Upper lobe of left lung (tissue), 6 donors: Measurements from ENCODE around the gene CCDC106. TPM values are rescaled to one million over a fixed set of nuclear protein-coding genes. Genes with fewer than 3 reads are reported as not detected.
A peak's percentile ranks its signal among the peaks of the same experiment; 100 is the strongest.

Experiments used
- ATAC-seq, 2 donors: fragments of 200-7000 bp; cut with Tn5 transposase; one replicate each; pipeline ENCODE4 v1.9.1; 2022; ENCODE audit warnings: mild to moderate bottlenecking in 2 of 2, moderate library complexity in 2 of 2; ENCODE audit not compliant: low FRiP score in 2 of 2
- DNase-seq, 2 donors: peaks; one replicate each; pipeline ENCODE4 v3.0.0-alpha.2; 2019 to 2020
- H3K27ac ChIP-seq, 4 donors: fragments of 200-600 bp; sonication (generic); one replicate each; pipeline ENCODE4 v1.5.1; 2016 to 2019
- H3K27me3 ChIP-seq, 4 donors: fragments of 200-600 bp; sonication (generic); one replicate each; pipeline ENCODE4 v1.5.1; 2017 to 2019
- H3K36me3 ChIP-seq, 4 donors: fragments of 200-600 bp; sonication (generic); one replicate each; pipeline ENCODE4 v1.5.1; 2016 to 2019
- H3K4me1 ChIP-seq, 4 donors: fragments of 200-600 bp; sonication (generic); one replicate each; pipeline ENCODE4 v1.5.1; 2018 to 2019
- H3K4me3 ChIP-seq, 4 donors: fragments of 200-600 bp; sonication (generic); one replicate each; pipeline ENCODE4 v1.5.1; 2017 to 2019; ENCODE audit warnings: mild to moderate bottlenecking in 2 of 4, moderate library complexity in 1 of 4
- H3K9me3 ChIP-seq, 4 donors: fragments of 200-600 bp; sonication (generic); one replicate each; pipeline ENCODE4 v1.5.1; 2018 to 2019
- EP300 ChIP-seq, 4 donors: sonication (generic); formaldehyde crosslinking; IDR thresholded peaks; one replicate each; pipeline ENCODE4 v1.5.1; 2017; ENCODE audit warnings: antibody characterized with exemption in 4 of 4, control low read depth in 2 of 4
- POLR2A ChIP-seq, 4 donors: fragments of 450-650 bp; IDR thresholded peaks; one replicate each; pipeline ENCODE4 v1.5.1; 2016 to 2017; ENCODE audit warnings: antibody characterized with exemption in 4 of 4, mild to moderate bottlenecking in 2 of 4
- POLR2AphosphoS5 ChIP-seq, 2 donors: sonication (generic); formaldehyde crosslinking; IDR thresholded peaks; one replicate each; pipeline ENCODE4 v1.5.1; 2017; ENCODE audit warnings: antibody characterized with exemption in 2 of 2
- WGBS, 2 donors: methylation state at CpG; one replicate each; pipeline ENCODE4 v1.1.5; 2017 to 2018; 5-methylcytosine and 5-hydroxymethylcytosine counted together
- total RNA-seq, 6 donors: library from RNA; depleted of rRNA in 4 of 6; stranded (reverse); fragments of >200 nt in 4 of 6; gene quantifications; one replicate each; pipeline versions ENCODE4 v1.1.0 to v1.2.1, GENCODE V29; 2016 to 2021
- TF ChIP-seq, protein P1 (sequence below), 6 experiments: fragments of 450-650 bp in 4 of 6; fragments of 200-600 bp in 2 of 6; sonication (generic) in 2 of 6; IDR thresholded peaks; one replicate each; pipeline ENCODE4 v1.5.1; 2016 to 2019; ENCODE audit warnings: antibody characterized with exemption in 6 of 6
- donor health status: DM: no; HTN: no; CAD: no; lungs with moderate emphysema.
- donor health status: DM: no; HTN: yes; CAD: no; lungs with severe emphysema.

The CCDC106 gene
- total RNA-seq, 6 donors from 2014 or later, result 15.3 to 44.0 (median 17.1) TPM

DNA sequence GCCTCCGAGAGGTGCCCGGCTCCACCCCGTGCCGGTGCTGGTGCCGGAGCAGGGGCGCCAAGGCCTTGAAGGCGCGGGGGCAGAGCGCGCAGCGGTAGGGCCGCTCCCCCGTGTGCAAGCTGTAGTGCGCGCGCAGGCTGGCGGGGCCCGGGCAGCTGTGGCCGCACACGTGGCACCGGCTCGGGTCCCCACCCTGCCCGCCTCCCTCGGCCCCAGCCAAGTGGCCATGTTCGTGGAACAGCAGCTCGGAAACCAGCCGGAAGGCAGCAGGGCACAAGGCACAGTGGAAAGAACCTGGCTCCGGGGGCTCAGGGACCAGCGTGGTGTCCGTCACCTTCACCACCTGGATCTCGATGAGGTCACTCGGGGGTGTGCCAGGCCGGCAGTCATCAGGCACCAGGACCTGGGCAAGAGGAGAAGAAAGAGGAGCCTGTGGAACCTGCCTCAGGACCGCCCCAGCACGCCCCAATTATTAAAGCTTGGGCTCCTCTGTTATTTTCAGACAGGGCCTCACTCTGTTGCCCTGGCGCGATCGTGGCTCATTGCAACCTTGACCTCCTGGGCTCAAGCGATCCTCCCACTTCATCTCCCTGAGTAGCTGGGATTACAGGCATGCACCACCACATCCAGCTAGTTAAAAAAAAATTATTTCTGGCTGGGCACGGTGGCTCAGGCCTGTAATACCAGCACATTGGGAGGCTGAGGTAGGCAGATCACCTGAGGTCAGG is 25.6 kb upstream of the CCDC106 start:
- Histone ChIP-seq H3K4me1 (peaks cover 28 to 39% (median 31%) of the 10 kb centered on the region in 4 donors), H3K36me3 (peaks cover 0 to 25% (median 11%) of the 10 kb centered on the region in 4 donors), H3K27me3 (no peaks in the 10 kb centered on the region), H3K4me3 (no peak overlapping the region), H3K9me3 (no peaks in the 10 kb centered on the region), H3K27ac (no peak overlapping the region)
- DNase-seq, result no peak
- ATAC-seq, result no peak
- WGBS, 2 donors, result 90 to 97% methylated on average over 13 to 39 of the region's 40 CpGs
- no peak for TF ChIP-seq EP300 (IDR thresholded peaks at IDR 0.05)
- TF ChIP-seq, protein P1, sequence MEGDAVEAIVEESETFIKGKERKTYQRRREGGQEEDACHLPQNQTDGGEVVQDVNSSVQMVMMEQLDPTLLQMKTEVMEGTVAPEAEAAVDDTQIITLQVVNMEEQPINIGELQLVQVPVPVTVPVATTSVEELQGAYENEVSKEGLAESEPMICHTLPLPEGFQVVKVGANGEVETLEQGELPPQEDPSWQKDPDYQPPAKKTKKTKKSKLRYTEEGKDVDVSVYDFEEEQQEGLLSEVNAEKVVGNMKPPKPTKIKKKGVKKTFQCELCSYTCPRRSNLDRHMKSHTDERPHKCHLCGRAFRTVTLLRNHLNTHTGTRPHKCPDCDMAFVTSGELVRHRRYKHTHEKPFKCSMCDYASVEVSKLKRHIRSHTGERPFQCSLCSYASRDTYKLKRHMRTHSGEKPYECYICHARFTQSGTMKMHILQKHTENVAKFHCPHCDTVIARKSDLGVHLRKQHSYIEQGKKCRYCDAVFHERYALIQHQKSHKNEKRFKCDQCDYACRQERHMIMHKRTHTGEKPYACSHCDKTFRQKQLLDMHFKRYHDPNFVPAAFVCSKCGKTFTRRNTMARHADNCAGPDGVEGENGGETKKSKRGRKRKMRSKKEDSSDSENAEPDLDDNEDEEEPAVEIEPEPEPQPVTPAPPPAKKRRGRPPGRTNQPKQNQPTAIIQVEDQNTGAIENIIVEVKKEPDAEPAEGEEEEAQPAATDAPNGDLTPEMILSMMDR (IDR thresholded peaks at IDR 0.05), result no peak
- TF ChIP-seq POLR2AphosphoS5 (IDR thresholded peaks at IDR 0.05), result no peak
- TF ChIP-seq POLR2A (IDR thresholded peaks at IDR 0.05), result no peak

DNA sequence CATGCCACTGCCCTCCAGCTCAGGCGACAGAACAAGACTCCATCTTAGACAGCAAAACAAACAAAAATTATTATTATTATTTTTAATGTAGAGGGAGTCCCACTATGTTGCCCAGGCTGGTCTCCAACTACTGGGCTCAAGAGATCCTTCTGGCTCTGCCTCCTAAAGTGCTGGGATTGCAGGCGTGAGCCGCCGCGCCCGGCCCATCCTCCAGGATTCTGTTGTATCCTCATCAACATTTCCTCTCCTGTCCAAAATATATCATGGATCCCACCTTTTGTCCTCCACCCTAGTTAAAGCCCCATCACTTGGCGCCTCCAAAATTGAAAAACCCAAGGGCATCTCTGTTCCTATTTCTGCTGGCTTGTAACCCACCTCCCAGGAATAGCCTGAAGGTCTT is 24.9 kb upstream of the CCDC106 start:
- peaks cover 0 to 19% (median 7%) of the 10 kb centered on the region in 4 donors for H3K36me3 ChIP-seq
- peak in 1 of 2 donors; percentile 84 for DNase-seq
- H3K4me1 ChIP-seq, result peaks cover 24 to 39% (median 31%) of the 10 kb centered on the region in 4 donors
- WGBS, 2 donors, result 96 to 97% methylated on average over 7 of the region's 7 CpGs
- TF ChIP-seq EP300 (IDR thresholded peaks at IDR 0.05) (no peak), POLR2AphosphoS5 (IDR thresholded peaks at IDR 0.05) (no peak), POLR2A (IDR thresholded peaks at IDR 0.05) (no peak)
- no peak overlapping the region for H3K4me3 ChIP-seq
- no peaks in the 10 kb centered on the region for H3K27me3 ChIP-seq
- no peak for ATAC-seq
- H3K27ac ChIP-seq, result peak overlapping the region in 1 of 4 donors; percentile 97
- H3K9me3 ChIP-seq, result no peaks in the 10 kb centered on the region

DNA sequence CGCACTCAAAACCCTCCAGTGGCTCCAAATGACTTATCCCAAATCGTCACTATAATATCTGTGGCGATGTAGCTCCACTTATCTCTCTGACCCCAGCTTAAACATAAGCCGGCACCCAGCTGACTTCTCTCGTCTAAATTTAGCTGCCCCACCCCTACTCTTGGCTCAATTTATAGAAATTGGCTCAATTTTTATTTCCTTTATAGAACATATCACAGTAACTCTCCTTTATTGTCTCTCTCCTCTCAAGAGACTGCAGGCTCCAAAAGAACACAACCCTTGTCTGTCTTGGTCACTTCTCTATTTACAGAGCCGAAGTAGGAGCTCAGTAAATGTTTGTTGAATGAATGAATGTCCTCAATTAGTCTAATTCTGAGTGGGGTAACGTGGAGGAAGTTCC is 24.5 kb upstream of the CCDC106 start:
- no peak for ATAC-seq
- H3K4me3 ChIP-seq, result peak overlapping the region in 3 of 4 donors; percentile 47 to 58 (median 54)
- peaks cover 23 to 36% (median 29%) of the 10 kb centered on the region in 4 donors for H3K4me1 ChIP-seq
- no peaks in the 10 kb centered on the region for H3K27me3 ChIP-seq
- TF ChIP-seq, protein P1 (IDR thresholded peaks at IDR 0.05), result no peak
- TF ChIP-seq POLR2AphosphoS5 (IDR thresholded peaks at IDR 0.05), result no peak
- TF ChIP-seq POLR2A (IDR thresholded peaks at IDR 0.05), result no peak
- TF ChIP-seq EP300 (IDR thresholded peaks at IDR 0.05), result no peak
- H3K36me3 ChIP-seq, result peaks cover 0 to 19% (median 7%) of the 10 kb centered on the region in 4 donors
- no peaks in the 10 kb centered on the region for H3K9me3 ChIP-seq
- no peak for DNase-seq
- H3K27ac ChIP-seq, result peak overlapping the region; percentile 94 to 98 (median 96)
- WGBS, 2 donors, result 64 to 67% methylated on average over 7 of the region's 7 CpGs

DNA sequence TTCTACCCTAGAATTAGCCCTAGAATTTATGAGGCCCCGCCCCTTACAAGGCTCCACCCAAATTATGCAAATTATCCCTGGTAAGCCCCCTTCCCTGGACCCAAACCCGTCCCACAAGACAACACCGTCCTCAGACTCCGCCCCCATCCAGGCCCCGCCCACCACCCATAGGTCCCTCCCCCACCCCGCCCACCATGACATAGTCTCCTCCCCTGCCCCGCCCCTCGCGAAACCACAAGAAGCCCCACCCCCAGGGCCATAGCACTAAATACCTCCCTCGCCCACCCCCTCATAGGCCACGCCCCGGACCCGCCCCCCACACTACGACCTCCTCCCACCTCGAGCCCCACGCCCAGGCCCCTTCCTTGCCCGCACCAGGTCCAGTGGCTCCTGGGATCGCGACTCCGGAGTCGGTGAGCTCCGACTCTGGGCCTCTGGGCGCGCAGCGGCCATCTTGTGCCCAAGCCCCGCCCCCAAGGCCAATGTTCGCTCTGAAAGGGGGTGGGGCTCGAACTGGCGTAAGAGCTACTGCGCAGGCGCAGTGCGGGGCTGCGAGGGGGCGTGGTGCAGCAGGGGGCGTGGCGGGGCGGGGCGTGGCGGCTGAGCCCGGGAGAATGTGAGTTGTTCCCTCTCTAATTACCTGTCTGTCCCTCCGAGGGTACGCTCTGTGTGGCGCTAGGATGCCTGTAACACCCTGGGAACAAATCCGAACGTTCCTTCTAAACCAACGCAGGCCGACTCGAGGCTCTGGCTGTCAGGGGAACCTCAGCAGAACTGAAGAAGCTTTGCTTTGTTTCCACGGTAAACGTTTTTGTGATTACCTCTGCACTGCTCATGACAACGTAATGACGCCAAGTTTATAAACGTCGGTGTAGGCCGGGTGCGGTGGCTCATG is 23.7 kb upstream of the CCDC106 start, which contains the start of gene ZNF784:
Gene ZNF784, minus strand, starts transcription at position 458 of the 895 bp plus-strand sequence. Its CDS starts 5 bp downstream, at position 453.
- WGBS, 2 donors, result 0 to 1% methylated on average over 20 to 22 of the region's 56 CpGs
- peaks cover 18 to 31% (median 22%) of the 10 kb centered on the region in 4 donors for H3K4me1 ChIP-seq
- H3K36me3 ChIP-seq, result peaks cover 0 to 19% (median 7%) of the 10 kb centered on the region in 4 donors
- DNase-seq (peak; percentile 94 to 97), ATAC-seq (peak; percentile 98)
- peak within 1 kb of the TSS; percentile 94 to 98 (median 96) for H3K27ac ChIP-seq
- H3K9me3 ChIP-seq, result no peaks in the 10 kb centered on the region
- peak within 1 kb of the TSS; percentile 32 to 58 (median 50) for H3K4me3 ChIP-seq
- TF ChIP-seq POLR2AphosphoS5 (IDR thresholded peaks at IDR 0.05) (peak; percentile 57 to 77), EP300 (IDR thresholded peaks at IDR 0.05) (no peak), POLR2A (IDR thresholded peaks at IDR 0.05) (peak in 2 of 4 donors; percentile 8 to 73)
- TF ChIP-seq, protein P1 (IDR thresholded peaks at IDR 0.05), result no peak
- no peaks in the 10 kb centered on the region for H3K27me3 ChIP-seq

DNA sequence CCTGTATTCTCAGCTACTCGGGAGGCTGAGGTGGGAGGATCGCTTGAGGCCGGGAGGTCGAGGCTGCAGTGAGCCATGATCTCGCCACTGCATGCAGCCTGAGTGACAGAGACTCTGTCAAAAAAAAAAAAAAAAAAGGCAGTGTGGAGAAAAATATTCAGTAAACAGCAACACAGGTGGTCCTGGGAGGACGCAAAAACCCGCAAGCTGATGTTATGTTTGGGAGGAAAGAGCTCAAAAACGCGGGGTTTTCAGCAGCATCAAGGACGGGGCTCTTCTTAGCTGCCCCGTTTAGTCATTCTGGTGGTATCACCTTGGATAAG is 23.0 kb upstream of the CCDC106 start:
- H3K4me3 ChIP-seq, result peak overlapping the region in 3 of 4 donors; percentile 47 to 58 (median 54)
- H3K9me3 ChIP-seq, result no peaks in the 10 kb centered on the region
- 44 to 48% methylated on average over 11 of the region's 11 CpGs for WGBS, 2 donors
- peak overlapping the region in 3 of 4 donors; percentile 96 to 98 (median 97) for H3K27ac ChIP-seq
- TF ChIP-seq EP300 (IDR thresholded peaks at IDR 0.05), result no peak
- TF ChIP-seq, protein P1 (IDR thresholded peaks at IDR 0.05), result no peak
- no peak for TF ChIP-seq POLR2A (IDR thresholded peaks at IDR 0.05)
- TF ChIP-seq POLR2AphosphoS5 (IDR thresholded peaks at IDR 0.05), result no peak
- ATAC-seq (no peak), DNase-seq (no peak)
- H3K4me1 ChIP-seq, result peaks cover 13 to 31% (median 19%) of the 10 kb centered on the region in 4 donors
- no peaks in the 10 kb centered on the region for H3K27me3 ChIP-seq
- peaks cover 0 to 19% (median 7%) of the 10 kb centered on the region in 4 donors for H3K36me3 ChIP-seq
